Transverse colon (tissue), 4 donors: ENCODE measurements around the gene TNRC6C.

Source experiments
- POLR2A ChIP-seq: fragments of 450-650 bp; IDR thresholded peaks from one replicate; pipeline ENCODE4 v1.6.1; 2016; ENCODE audit warnings: antibody characterized with exemption, mild to moderate bottlenecking, moderate library complexity
- POLR2AphosphoS5 ChIP-seq, 3 donors: sonication (generic); formaldehyde crosslinking; IDR thresholded peaks; one replicate each; pipeline ENCODE4 v1.6.1; 2016; ENCODE audit warnings: antibody characterized with exemption in 3 of 3
- TF ChIP-seq, protein P1 (sequence below), 5 experiments: fragments of 200-600 bp in 3 of 5; fragments of 450-650 bp in 2 of 5; sonication (generic) in 3 of 5; IDR thresholded peaks; 1 replicate in 2 of 5; 2 replicates in 3 of 5; pipeline ENCODE4 v1.5.1; 2016 to 2017; ENCODE audit warnings: antibody characterized with exemption in 5 of 5, inconsistent platforms in 3 of 5, mild to moderate bottlenecking in 2 of 5, moderate library complexity in 1 of 5

DNA sequence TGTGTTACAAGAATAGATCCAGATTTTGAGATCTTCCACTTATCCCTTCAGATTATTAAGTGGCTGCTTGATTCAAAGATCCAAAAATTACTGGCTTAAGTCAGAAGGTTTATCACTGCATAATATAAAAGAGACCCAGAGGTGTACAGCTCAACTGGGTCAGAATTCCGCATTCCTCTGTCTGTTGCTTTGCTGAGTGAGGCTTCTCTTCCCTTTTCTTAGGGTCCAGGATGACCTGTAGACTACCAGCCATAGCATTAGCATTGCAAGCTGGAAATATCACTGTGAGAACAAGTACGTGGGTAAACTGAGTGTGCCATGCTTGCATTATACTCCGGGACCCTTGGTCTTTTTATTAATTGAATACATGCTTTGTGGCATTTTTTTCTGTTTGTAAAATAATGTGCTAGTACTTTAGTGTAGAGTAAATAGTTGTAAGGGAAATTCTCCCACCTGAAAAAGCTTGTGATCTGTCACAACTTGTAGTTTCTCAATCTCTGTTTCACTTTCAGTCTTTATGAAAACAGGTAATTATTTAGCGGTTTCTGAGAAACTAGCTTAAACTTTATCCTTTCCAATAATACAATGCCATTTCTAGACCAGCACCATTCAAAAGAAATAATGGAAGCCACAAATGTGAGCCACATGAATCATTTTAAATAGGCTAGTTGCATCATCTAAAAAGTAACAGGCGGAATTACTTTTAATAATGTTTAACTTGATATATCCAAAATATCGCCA, 61.6 kb downstream of the TNRC6C start:
- TF ChIP-seq POLR2A (no peak), POLR2AphosphoS5 (IDR thresholded peaks at IDR 0.05) (no peak)
- TF ChIP-seq, protein P1, sequence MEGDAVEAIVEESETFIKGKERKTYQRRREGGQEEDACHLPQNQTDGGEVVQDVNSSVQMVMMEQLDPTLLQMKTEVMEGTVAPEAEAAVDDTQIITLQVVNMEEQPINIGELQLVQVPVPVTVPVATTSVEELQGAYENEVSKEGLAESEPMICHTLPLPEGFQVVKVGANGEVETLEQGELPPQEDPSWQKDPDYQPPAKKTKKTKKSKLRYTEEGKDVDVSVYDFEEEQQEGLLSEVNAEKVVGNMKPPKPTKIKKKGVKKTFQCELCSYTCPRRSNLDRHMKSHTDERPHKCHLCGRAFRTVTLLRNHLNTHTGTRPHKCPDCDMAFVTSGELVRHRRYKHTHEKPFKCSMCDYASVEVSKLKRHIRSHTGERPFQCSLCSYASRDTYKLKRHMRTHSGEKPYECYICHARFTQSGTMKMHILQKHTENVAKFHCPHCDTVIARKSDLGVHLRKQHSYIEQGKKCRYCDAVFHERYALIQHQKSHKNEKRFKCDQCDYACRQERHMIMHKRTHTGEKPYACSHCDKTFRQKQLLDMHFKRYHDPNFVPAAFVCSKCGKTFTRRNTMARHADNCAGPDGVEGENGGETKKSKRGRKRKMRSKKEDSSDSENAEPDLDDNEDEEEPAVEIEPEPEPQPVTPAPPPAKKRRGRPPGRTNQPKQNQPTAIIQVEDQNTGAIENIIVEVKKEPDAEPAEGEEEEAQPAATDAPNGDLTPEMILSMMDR (IDR thresholded peaks at IDR 0.05): no peak
